NCI-H345 treated with DMSO at 0.1 percent for 48 hours (cell line): Measurements from ENCODE around the gene SLC30A5.
"Not testable (repeated sequence)": the region's sequence is repeated elsewhere in the genome, so short reads cannot be mapped to it uniquely, and the experiment has no call there.

Experiments used
- DNase-seq: peaks from one replicate; lab custom pipeline; 2025; ENCODE audit not compliant: unreplicated experiment; lab: John Stamatoyannopoulos, UW

SLC30A5 gene

GRCh38 chr5:69103521-69103920 lies 9.7 kb downstream of the SLC30A5 start:
- DNase-seq: no peak

GRCh38 chr5:69105996-69106906 lies 12.4 kb downstream of the SLC30A5 start:
- no peak for DNase-seq

GRCh38 chr5:69108367-69108766 lies 14.6 kb downstream of the SLC30A5 start:
- not testable (repeated sequence) for DNase-seq

GRCh38 chr5:69113851-69114250 lies 20.0 kb downstream of the SLC30A5 start:
- no peak for DNase-seq

GRCh38 chr5:69115526-69115925 lies 21.7 kb downstream of the SLC30A5 start:
- DNase-seq: no peak

- DNase-seq: no peak
These were observed 35.6 kb downstream of the SLC30A5 start for GRCh38 chr5:69129413-69129812.

- no peak for DNase-seq
These were observed 36.4 kb downstream of the SLC30A5 start for GRCh38 chr5:69130241-69130640.

- DNase-seq: no peak
These were observed 37.5 kb downstream of the SLC30A5 start for GRCh38 chr5:69131304-69131703.

GRCh38 chr5:69134126-69134525 lies 40.3 kb downstream of the SLC30A5 start:
- DNase-seq: no peak

GRCh38 chr5:69136293-69136692 lies 42.5 kb downstream of the SLC30A5 start:
- no peak for DNase-seq

- not testable (repeated sequence) for DNase-seq
These were observed 43.4 kb downstream of the SLC30A5 start for GRCh38 chr5:69137208-69137607.

GRCh38 chr5:69137807-69138206 lies 44.0 kb downstream of the SLC30A5 start:
- no peak for DNase-seq

GRCh38 chr5:69138766-69139165 lies 45.0 kb downstream of the SLC30A5 start:
- no peak for DNase-seq

GRCh38 chr5:69140239-69140638 lies 46.4 kb downstream of the SLC30A5 start:
- DNase-seq: not testable (repeated sequence)

- no peak for DNase-seq
These were observed 47.0 kb downstream of the SLC30A5 start for GRCh38 chr5:69140827-69141226.

GRCh38 chr5:69148576-69148975 lies 54.8 kb downstream of the SLC30A5 start:
- not testable (repeated sequence) for DNase-seq

GRCh38 chr5:69148981-69149675 lies 55.3 kb downstream of the SLC30A5 start:
- no peak for DNase-seq

GRCh38 chr5:69149676-69150010 lies 55.8 kb downstream of the SLC30A5 start:
- no peak for DNase-seq

- DNase-seq: no peak
These were observed 58.9 kb downstream of the SLC30A5 start for GRCh38 chr5:69152731-69153130.

GRCh38 chr5:69156456-69156855 lies 62.6 kb downstream of the SLC30A5 start:
- DNase-seq: no peak

GRCh38 chr5:69158039-69158438 lies 64.2 kb downstream of the SLC30A5 start:
- no peak for DNase-seq

- no peak for DNase-seq
These were observed 66.8 kb downstream of the SLC30A5 start for GRCh38 chr5:69160651-69161050.
